ENCODE data around the gene SNX13. TPM values are rescaled to one million over a fixed set of nuclear protein-coding genes. Genes with fewer than 3 reads are reported as not detected.
A peak's percentile ranks its signal among the peaks of the same experiment; 100 is the strongest.

SNX13 gene
- total and polyA plus RNA-seq, 11 donors, result 8.5 to 59.6 (median 48.9) TPM

DNA sequence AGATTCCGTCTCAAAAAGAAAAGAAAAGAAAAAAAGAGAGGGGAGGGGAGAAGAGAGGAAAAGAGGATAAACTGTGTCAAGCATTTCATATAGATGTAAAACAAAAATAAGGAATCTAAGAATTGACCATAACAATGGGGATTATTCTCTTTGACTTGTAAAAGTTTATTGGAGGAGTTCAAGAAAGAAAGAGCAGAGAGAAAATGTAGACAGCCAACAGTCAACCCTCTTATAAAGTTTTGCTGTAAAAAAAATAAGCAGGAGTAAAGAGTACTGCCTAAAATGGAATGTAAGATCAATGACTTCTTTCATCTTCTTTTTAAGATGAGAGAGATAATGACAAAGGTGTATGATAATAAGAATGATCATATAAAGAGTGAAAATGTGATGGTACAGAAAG lies 87.9 kb downstream of the SNX13 start:
- peaks cover 0 to 13% (median 4%) of the 10 kb centered on the region in 12 donors for H3K9me3 ChIP-seq
- H3K27ac ChIP-seq, result no peak overlapping the region
- no peaks in the 10 kb centered on the region for H3K27me3 ChIP-seq
- no peak for ATAC-seq
- peaks cover 0 to 62% (median 16%) of the 10 kb centered on the region in 9 donors for H3K36me3 ChIP-seq
- no peak overlapping the region for H3K4me3 ChIP-seq
- no peak for DNase-seq
- 95 to 100% (median 99%) methylated on average over 1 of the region's 1 CpG for WGBS, 4 donors
- intact Hi-C loops (cut with DNase I), result no loop called here
- peaks cover 0 to 3% (median 0%) of the 10 kb centered on the region in 12 donors for H3K4me1 ChIP-seq
- TF ChIP-seq, protein P1, sequence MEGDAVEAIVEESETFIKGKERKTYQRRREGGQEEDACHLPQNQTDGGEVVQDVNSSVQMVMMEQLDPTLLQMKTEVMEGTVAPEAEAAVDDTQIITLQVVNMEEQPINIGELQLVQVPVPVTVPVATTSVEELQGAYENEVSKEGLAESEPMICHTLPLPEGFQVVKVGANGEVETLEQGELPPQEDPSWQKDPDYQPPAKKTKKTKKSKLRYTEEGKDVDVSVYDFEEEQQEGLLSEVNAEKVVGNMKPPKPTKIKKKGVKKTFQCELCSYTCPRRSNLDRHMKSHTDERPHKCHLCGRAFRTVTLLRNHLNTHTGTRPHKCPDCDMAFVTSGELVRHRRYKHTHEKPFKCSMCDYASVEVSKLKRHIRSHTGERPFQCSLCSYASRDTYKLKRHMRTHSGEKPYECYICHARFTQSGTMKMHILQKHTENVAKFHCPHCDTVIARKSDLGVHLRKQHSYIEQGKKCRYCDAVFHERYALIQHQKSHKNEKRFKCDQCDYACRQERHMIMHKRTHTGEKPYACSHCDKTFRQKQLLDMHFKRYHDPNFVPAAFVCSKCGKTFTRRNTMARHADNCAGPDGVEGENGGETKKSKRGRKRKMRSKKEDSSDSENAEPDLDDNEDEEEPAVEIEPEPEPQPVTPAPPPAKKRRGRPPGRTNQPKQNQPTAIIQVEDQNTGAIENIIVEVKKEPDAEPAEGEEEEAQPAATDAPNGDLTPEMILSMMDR (IDR thresholded peaks at IDR 0.05), result no peak
- TF ChIP-seq POLR2A (IDR thresholded peaks at IDR 0.05), result no peak

DNA sequence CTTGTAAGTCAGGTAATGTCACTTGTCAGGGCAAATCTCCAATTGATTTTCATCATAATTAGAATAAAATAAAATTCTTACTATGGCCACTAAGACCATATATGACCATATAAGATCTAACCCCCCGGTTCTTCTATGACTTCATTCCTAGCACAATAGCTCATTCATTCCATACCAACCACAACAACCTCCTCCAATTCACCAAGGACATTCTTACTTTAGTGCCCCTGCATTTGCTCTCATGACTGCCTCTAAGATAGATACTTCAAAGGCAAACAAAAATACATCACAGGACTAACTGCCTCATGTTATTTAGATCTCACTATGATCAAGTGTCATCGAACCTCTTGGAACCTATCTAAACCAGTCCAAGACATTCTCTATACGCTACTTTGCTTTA lies 90.8 kb downstream of the SNX13 start:
- H3K9me3 ChIP-seq, result no peaks in the 10 kb centered on the region
- ATAC-seq (peak in 1 of 4 donors; percentile 44), DNase-seq (no peak)
- no peaks in the 10 kb centered on the region for H3K27me3 ChIP-seq
- H3K4me3 ChIP-seq, result no peak overlapping the region
- H3K36me3 ChIP-seq, result peaks cover 0 to 61% (median 22%) of the 10 kb centered on the region in 9 donors
- WGBS, 4 donors, result 61 to 70% (median 65%) methylated on average over 3 of the region's 3 CpGs
- H3K27ac ChIP-seq, result no peak overlapping the region
- intact Hi-C loops (cut with DNase I), result no loop called here
- peaks cover 0 to 4% (median 0%) of the 10 kb centered on the region in 12 donors for H3K4me1 ChIP-seq
- TF ChIP-seq POLR2A (IDR thresholded peaks at IDR 0.05), result no peak
- TF ChIP-seq, protein P1 (IDR thresholded peaks at IDR 0.05), result peak in 1 of 12 donors; percentile 7

DNA sequence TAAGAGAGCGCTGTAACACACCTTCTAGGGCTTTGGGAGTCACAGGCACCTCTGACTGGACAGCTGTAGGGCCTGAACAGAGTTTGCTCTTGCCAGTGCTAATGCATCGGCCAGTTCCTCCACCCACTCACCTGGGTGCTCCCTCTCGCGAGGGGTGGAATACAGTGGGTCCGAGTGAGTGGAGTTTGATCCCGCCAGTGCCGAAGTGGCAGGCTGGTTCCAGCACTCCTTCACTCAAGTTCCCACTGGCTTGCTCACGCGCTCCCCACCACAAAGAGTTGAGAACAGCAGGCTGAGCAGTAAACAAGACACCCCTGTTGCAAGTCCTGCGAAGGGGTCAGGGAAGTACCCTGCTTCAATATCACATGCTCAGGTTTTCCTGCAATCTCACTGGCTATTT lies 91.8 kb downstream of the SNX13 start:
- H3K27ac ChIP-seq, result no peak overlapping the region
- no peak overlapping the region for H3K4me3 ChIP-seq
- no peak for DNase-seq
- H3K27me3 ChIP-seq, result no peaks in the 10 kb centered on the region
- 95 to 98% (median 98%) methylated on average over 10 of the region's 10 CpGs for WGBS, 4 donors
- peak in 1 of 4 donors; percentile 29 for ATAC-seq
- intact Hi-C loops (cut with DNase I), result no loop called here
- TF ChIP-seq POLR2A (IDR thresholded peaks at IDR 0.05), result no peak
- TF ChIP-seq, protein P1 (IDR thresholded peaks at IDR 0.05), result no peak
- H3K4me1 ChIP-seq, result peaks cover 0 to 9% (median 0%) of the 10 kb centered on the region in 12 donors
- peaks cover 0 to 64% (median 22%) of the 10 kb centered on the region in 9 donors for H3K36me3 ChIP-seq
- H3K9me3 ChIP-seq, result no peaks in the 10 kb centered on the region

DNA sequence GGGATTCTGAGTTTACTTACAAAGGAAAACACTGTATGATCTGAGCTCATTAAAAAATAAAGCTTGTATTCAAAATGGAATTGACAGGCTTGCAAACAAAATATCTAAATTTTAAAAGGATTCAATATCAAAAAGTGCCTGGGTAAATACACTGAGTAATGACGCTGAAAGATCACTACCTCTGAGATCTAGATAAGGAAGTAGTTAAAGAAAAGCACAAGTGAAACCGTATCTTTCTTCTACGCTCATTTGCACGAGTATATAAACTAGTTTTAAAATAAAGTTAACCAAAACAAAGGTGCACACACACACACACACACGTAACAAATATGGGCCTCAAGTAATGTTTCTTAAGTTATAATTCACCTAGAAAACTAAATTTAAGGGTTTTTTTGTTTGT lies 93.4 kb downstream of the SNX13 start:
- ATAC-seq (no peak), DNase-seq (no peak)
- WGBS, 4 donors, result 90 to 93% (median 91%) methylated on average over 5 of the region's 5 CpGs
- Histone ChIP-seq H3K4me1 (peaks cover 0 to 18% (median 0%) of the 10 kb centered on the region in 12 donors), H3K9me3 (peaks cover 0 to 10% (median 0%) of the 10 kb centered on the region in 12 donors), H3K36me3 (peaks cover 0 to 57% (median 17%) of the 10 kb centered on the region in 9 donors), H3K4me3 (no peak overlapping the region), H3K27ac (no peak overlapping the region), H3K27me3 (no peaks in the 10 kb centered on the region)
- intact Hi-C loops (cut with DNase I), result no loop called here
- TF ChIP-seq POLR2A (IDR thresholded peaks at IDR 0.05), result no peak
- TF ChIP-seq, protein P1 (IDR thresholded peaks at IDR 0.05), result no peak
